Colonic mucosa (tissue), 4 donors: ENCODE results near the gene TBC1D22A. TPM values are rescaled to one million over a fixed set of nuclear protein-coding genes. Genes with fewer than 3 reads are reported as not detected.

Source experiments
- DNase-seq: peaks from one replicate; pipeline ENCODE4 v3.0.0-alpha.2; 2020
- H3K27ac ChIP-seq: fragments of 200-600 bp; one replicate; pipeline ENCODE4 v1.8.0; 2021
- H3K27me3 ChIP-seq: fragments of 200-600 bp; one replicate; pipeline ENCODE4 v1.8.0; 2021
- H3K36me3 ChIP-seq: fragments of 200-600 bp; one replicate; pipeline ENCODE4 v1.8.0; 2021
- H3K4me1 ChIP-seq: fragments of 200-600 bp; one replicate; pipeline ENCODE4 v1.8.0; 2021; ENCODE audit warnings: mild to moderate bottlenecking
- H3K4me3 ChIP-seq: fragments of 200-600 bp; one replicate; pipeline ENCODE4 v1.8.0; 2021
- H3K9ac ChIP-seq, 2 donors: one replicate each; pipeline ENCODE4 v1.7.0; 2013; ENCODE audit warnings: control low read depth in 2 of 2, low read depth in 2 of 2, low read length in 2 of 2
- H3K9me3 ChIP-seq: fragments of 200-600 bp; one replicate; pipeline ENCODE4 v1.8.0; 2021
- CTCF ChIP-seq: fragments of 200-600 bp; IDR thresholded peaks from one replicate; pipeline ENCODE4 v1.8.0; 2022; ENCODE audit warnings: antibody characterized with exemption, mild to moderate bottlenecking
- intact Hi-C: fragments of 100-400 bp; cut with DNase I; formaldehyde crosslinking; loops from one replicate; pipeline ENCODE4 v1.14.1; 2022
- total RNA-seq, 2 donors: library from RNA; stranded (reverse); fragmentation: NEBNext Ultra II Directional in 1 of 2; extraction: Animal tissue kit (Norgen Biotek cat#: 25700) in 1 of 2; gene quantifications; one replicate each; pipeline ENCODE4 v1.2.1, GENCODE V29; 2021
- donor health status: healthy.
- donor health status: DM: no; HTN: no; CAD: no.
- donor health status: DM: no; HTN: no; CAD: no.

Gene TBC1D22A
- total RNA-seq, 2 donors from 2014 or later, result 34.2 to 36.4 TPM

- no peak for TF ChIP-seq CTCF
- intact Hi-C loops, result no loop called here
- H3K36me3 ChIP-seq, result no peaks in the 10 kb centered on the region
Observed at GRCh38 chr22:47075568-47075967, 313.1 kb downstream of the TBC1D22A start.

GRCh38 chr22:47076758-47077157 lies 314.3 kb downstream of the TBC1D22A start:
- no peaks in the 10 kb centered on the region for H3K9me3 ChIP-seq
- TF ChIP-seq CTCF, result no peak
- H3K4me3 ChIP-seq, result no peak overlapping the region
- no peak overlapping the region for H3K9ac ChIP-seq
- no peaks in the 10 kb centered on the region for H3K4me1 ChIP-seq
- no peak overlapping the region for H3K27ac ChIP-seq
- intact Hi-C loops, result no loop called here
- DNase-seq, result no peak
- no peaks in the 10 kb centered on the region for H3K27me3 ChIP-seq
- no peaks in the 10 kb centered on the region for H3K36me3 ChIP-seq

More at GRCh38 chr22:47075568-47075967, 313.1 kb downstream of the TBC1D22A start:
- Histone ChIP-seq H3K4me1 (no peaks in the 10 kb centered on the region), H3K27me3 (no peaks in the 10 kb centered on the region), H3K4me3 (no peak overlapping the region), H3K9ac (no peak overlapping the region), H3K9me3 (no peaks in the 10 kb centered on the region), H3K27ac (no peak overlapping the region)
- DNase-seq, result no peak

GRCh38 chr22:47080100-47080499 lies 317.6 kb downstream of the TBC1D22A start:
- no peak for DNase-seq
- H3K4me3 ChIP-seq, result no peak overlapping the region
- H3K36me3 ChIP-seq, result no peaks in the 10 kb centered on the region
- H3K27me3 ChIP-seq, result no peaks in the 10 kb centered on the region
- H3K9ac ChIP-seq, result no peak overlapping the region
- H3K4me1 ChIP-seq, result no peaks in the 10 kb centered on the region
- no peak for TF ChIP-seq CTCF
- no peaks in the 10 kb centered on the region for H3K9me3 ChIP-seq
- intact Hi-C loops, result no loop called here
- H3K27ac ChIP-seq, result no peak overlapping the region

GRCh38 chr22:47082505-47082904 lies 320.1 kb downstream of the TBC1D22A start:
- no peaks in the 10 kb centered on the region for H3K4me1 ChIP-seq
- H3K27ac ChIP-seq, result no peak overlapping the region
- intact Hi-C loops, result no loop called here
- no peaks in the 10 kb centered on the region for H3K9me3 ChIP-seq
- H3K4me3 ChIP-seq, result no peak overlapping the region
- TF ChIP-seq CTCF, result no peak
- DNase-seq, result no peak
- H3K27me3 ChIP-seq, result no peaks in the 10 kb centered on the region
- no peaks in the 10 kb centered on the region for H3K36me3 ChIP-seq
- no peak overlapping the region for H3K9ac ChIP-seq

GRCh38 chr22:47083379-47083986 lies 321.0 kb downstream of the TBC1D22A start:
- Histone ChIP-seq H3K9me3 (no peaks in the 10 kb centered on the region), H3K4me1 (no peaks in the 10 kb centered on the region), H3K27me3 (no peaks in the 10 kb centered on the region), H3K27ac (no peak overlapping the region), H3K9ac (no peak overlapping the region), H3K36me3 (no peaks in the 10 kb centered on the region), H3K4me3 (no peak overlapping the region)
- TF ChIP-seq CTCF, result no peak
- intact Hi-C loops, result no loop called here
- DNase-seq, result no peak
